Kidney (tissue), 14 donors: ENCODE results near the gene ME1. TPM values are rescaled to one million over a fixed set of nuclear protein-coding genes. Genes with fewer than 3 reads are reported as not detected.

Experiments used
- DNase-seq, 5 donors: peaks; one replicate each; pipeline ENCODE4 v3.0.0-alpha.2; 2013 to 2020
- FAIRE-seq: peaks from 2 replicates; lab custom pipeline; 2012; peaks lifted over from hg19 to GRCh38; lab: Jason Lieb, UNC
- H3K27ac ChIP-seq, 2 donors: one replicate each; pipeline ENCODE4 v1.7.0; 2013; ENCODE audit warnings: low read depth in 2 of 2, low read length in 2 of 2, inconsistent platforms in 1 of 2
- H3K27me3 ChIP-seq: one replicate; pipeline ENCODE4 v1.7.1; 2013; ENCODE audit warnings: low read length, inconsistent platforms; ENCODE audit not compliant: control insufficient read depth, insufficient read depth
- H3K36me3 ChIP-seq, 3 donors: one replicate each; pipeline versions ENCODE4 v1.7.0 to v1.7.1; 2013; ENCODE audit warnings: low read length in 3 of 3, control low read depth in 1 of 3, inconsistent platforms in 1 of 3; ENCODE audit not compliant: insufficient read depth in 3 of 3, control insufficient read depth in 2 of 3
- H3K4me1 ChIP-seq, 3 donors: one replicate each; pipeline versions ENCODE4 v1.7.0 to v1.7.1; 2013; ENCODE audit warnings: low read length in 3 of 3, inconsistent platforms in 1 of 3, low read depth in 1 of 3; ENCODE audit not compliant: control insufficient read depth in 2 of 3, insufficient read depth in 2 of 3
- H3K4me3 ChIP-seq, 3 donors: one replicate each; pipeline versions ENCODE4 v1.7.0 to v1.8.1; 2013; ENCODE audit warnings: low read length in 3 of 3, control low read depth in 1 of 3, inconsistent platforms in 1 of 3
- H3K9ac ChIP-seq, 3 donors: one replicate each; pipeline versions ENCODE4 v1.7.0 to v1.7.1; 2013; ENCODE audit warnings: low read length in 3 of 3, control low read depth in 1 of 3, inconsistent platforms in 1 of 3
- H3K9me3 ChIP-seq, 3 donors: one replicate each; pipeline versions ENCODE4 v1.7.0 to v1.7.1; 2013; ENCODE audit warnings: low read length in 3 of 3, control low read depth in 1 of 3, inconsistent platforms in 1 of 3; ENCODE audit not compliant: control insufficient read depth in 2 of 3, insufficient read depth in 1 of 3
- intact Hi-C: fragments of 100-400 bp; cut with DNase I; formaldehyde crosslinking; loops from one replicate; pipeline ENCODE4 v1.11.1; 2022
- polyA plus RNA-seq: library from polyadenylated mRNA; stranded (reverse); fragments of 350-450 nt; fragmentation: Illumina TruSeq; extraction: RNeasy Lipid Tissue Mini Kit (QIAGEN cat#74804); gene quantifications from one replicate; pipeline ENCODE4 v1.2.3, GENCODE V29; 2014; ENCODE audit warnings: low read depth, low replicate concordance; ENCODE audit not compliant: insufficient read depth
- total RNA-seq: library from RNA; stranded (reverse); fragmentation: NEBNext Ultra II Directional; extraction: Animal tissue kit (Norgen Biotek cat#: 25700); gene quantifications from one replicate; pipeline ENCODE4 v1.2.1, GENCODE V29; 2021
- TF ChIP-seq, protein P1 (sequence below): IDR thresholded peaks from 3 replicates; pipeline ENCODE4 v1.5.1; 2012; ENCODE audit warnings: mild to moderate bottlenecking, moderate library complexity, borderline replicate concordance; ENCODE audit not compliant: insufficient read depth; ENCODE audit errors: extremely low read depth
- donor health status: control.
- donor health status: control.
- donor health status: control.
- donor health status: control.
- donor health status: control.
- donor health status: DM: yes; HTN: yes; CAD: no.
- donor health status: Normal renal cell carcinoma (clear cell type).

Gene ME1
- total and polyA plus RNA-seq, 2 donors from 2014 or later: 3.3 to 5.5 TPM

DNA sequence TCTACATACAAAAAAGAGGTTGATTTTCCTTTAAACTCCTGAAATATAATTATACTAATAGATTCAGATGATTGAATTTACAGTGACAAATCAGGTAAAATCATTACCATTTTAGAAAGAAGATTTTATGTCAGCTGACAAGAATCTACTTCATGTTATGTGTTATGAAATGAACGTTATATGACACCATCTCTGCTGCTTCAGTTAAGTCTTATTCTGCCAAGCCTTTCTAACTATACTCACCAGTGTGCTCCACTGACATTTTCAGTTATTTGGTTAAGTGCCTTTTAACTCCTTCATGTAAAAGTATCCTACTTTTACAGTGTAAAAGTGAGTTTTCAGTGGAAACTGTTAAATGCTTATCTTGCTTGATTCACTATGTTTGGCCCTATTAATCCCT, 157.3 kb downstream of the ME1 start:
- Histone ChIP-seq H3K27ac (no peak overlapping the region), H3K4me1 (no peaks in the 10 kb centered on the region), H3K36me3 (no peaks in the 10 kb centered on the region), H3K9me3 (no peaks in the 10 kb centered on the region), H3K27me3 (no peaks in the 10 kb centered on the region), H3K9ac (no peak overlapping the region), H3K4me3 (no peak overlapping the region)
- FAIRE-seq (no peak), DNase-seq (no peak)
- intact Hi-C loops: no loop called here
- TF ChIP-seq, protein P1, sequence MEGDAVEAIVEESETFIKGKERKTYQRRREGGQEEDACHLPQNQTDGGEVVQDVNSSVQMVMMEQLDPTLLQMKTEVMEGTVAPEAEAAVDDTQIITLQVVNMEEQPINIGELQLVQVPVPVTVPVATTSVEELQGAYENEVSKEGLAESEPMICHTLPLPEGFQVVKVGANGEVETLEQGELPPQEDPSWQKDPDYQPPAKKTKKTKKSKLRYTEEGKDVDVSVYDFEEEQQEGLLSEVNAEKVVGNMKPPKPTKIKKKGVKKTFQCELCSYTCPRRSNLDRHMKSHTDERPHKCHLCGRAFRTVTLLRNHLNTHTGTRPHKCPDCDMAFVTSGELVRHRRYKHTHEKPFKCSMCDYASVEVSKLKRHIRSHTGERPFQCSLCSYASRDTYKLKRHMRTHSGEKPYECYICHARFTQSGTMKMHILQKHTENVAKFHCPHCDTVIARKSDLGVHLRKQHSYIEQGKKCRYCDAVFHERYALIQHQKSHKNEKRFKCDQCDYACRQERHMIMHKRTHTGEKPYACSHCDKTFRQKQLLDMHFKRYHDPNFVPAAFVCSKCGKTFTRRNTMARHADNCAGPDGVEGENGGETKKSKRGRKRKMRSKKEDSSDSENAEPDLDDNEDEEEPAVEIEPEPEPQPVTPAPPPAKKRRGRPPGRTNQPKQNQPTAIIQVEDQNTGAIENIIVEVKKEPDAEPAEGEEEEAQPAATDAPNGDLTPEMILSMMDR: no peak

DNA sequence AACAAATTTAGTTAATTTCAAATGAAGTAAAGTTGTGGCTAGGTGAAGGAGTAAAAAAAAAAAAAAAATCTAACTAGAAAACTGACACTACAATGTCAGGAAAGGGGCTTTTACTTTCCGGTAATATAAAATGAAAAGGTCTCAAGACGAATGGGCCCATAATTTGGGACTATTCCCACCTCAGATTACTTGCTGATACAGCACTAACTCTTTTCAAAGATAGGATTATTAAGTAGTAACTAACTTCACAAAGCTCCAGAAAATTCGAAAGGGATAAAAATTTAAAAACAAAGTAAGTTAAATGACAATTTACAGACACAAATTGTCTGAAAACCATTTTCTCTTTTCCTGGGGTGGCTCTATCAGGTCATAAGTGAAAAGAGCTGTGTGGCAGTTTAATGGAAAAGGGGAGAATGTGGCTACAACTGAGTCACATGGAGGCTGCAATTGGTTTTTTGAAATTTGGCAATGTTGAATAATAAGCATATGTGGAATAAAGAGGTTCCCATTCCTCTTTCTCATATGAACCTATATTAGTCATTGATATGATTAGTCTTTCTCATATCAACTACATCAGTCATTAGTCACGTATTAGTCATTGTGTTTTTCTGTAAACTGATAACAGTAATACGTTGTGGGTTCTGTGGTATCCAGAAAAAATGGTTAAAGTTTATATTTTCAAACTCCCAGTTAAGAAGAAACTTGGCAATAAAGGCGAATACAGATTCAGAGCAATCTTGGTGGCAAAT, 159.7 kb downstream of the ME1 start:
- FAIRE-seq: no peak
- no peak for DNase-seq
- TF ChIP-seq, protein P1: no peak
- Histone ChIP-seq H3K27me3 (no peaks in the 10 kb centered on the region), H3K4me1 (no peaks in the 10 kb centered on the region), H3K4me3 (no peak overlapping the region), H3K27ac (no peak overlapping the region), H3K9me3 (no peaks in the 10 kb centered on the region), H3K36me3 (no peaks in the 10 kb centered on the region), H3K9ac (no peak overlapping the region)
- intact Hi-C loops: no loop called here

DNA sequence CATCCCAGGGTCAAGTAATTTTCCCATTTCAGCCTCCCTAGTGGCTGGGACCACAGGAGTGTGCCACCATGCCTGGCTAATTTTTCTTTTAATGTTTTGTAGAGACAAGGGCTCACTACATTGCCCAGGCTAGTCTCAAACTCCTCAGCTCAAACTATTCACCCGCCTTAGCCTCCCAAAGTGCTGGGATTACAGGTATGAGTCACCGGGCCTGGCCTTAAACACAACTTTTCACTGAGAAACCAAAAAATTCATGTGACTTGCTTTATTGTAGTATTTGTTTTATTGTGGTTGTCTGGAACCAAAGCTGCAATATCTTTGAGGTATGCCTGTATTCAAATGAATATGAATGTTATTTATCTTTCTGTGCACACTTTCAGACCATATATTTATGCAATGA, 165.5 kb downstream of the ME1 start:
- intact Hi-C loops: no loop called here
- FAIRE-seq: no peak
- no peak overlapping the region for H3K27ac ChIP-seq

More for the DNA sequence above, 165.5 kb downstream of the ME1 start:
- H3K9ac ChIP-seq: no peak overlapping the region
- no peak for DNase-seq
- no peaks in the 10 kb centered on the region for H3K36me3 ChIP-seq
- H3K9me3 ChIP-seq: no peaks in the 10 kb centered on the region
- H3K4me3 ChIP-seq: no peak overlapping the region
- no peaks in the 10 kb centered on the region for H3K27me3 ChIP-seq
- no peaks in the 10 kb centered on the region for H3K4me1 ChIP-seq
- TF ChIP-seq, protein P1: no peak
